Neutrophil (primary cell): ENCODE results near the gene IGSF9.

Experiments
- H3K27ac ChIP-seq: fragments of 200-600 bp; sonication (generic); 2 replicates; pipeline ENCODE4 v1.5.1; 2016; ENCODE audit warnings: mild to moderate bottlenecking, moderate library complexity
- H3K27me3 ChIP-seq: fragments of 200-600 bp; sonication (generic); 2 replicates; pipeline ENCODE4 v1.6.0; 2016; ENCODE audit warnings: mild to moderate bottlenecking
- H3K36me3 ChIP-seq: fragments of 200-600 bp; sonication (generic); 2 replicates; pipeline ENCODE4 v1.5.1; 2017
- H3K4me1 ChIP-seq, 2 experiments: fragments of 200-600 bp in 1 of 2; sonication (generic) in 1 of 2; 1 replicate in 1 of 2; 2 replicates in 1 of 2; pipeline versions ENCODE4 v1.5.1 to v1.6.1; 2013 to 2016; ENCODE audit warnings: low read depth in 1 of 2, low read length in 1 of 2, mild to moderate bottlenecking in 1 of 2, moderate library complexity in 1 of 2; ENCODE audit not compliant: control insufficient read depth in 1 of 2, insufficient read depth in 1 of 2
- H3K4me3 ChIP-seq, 2 experiments: fragments of 200-600 bp in 1 of 2; sonication (generic) in 1 of 2; 1 replicate in 1 of 2; 2 replicates in 1 of 2; pipeline ENCODE4 v1.5.1; 2013 to 2016; ENCODE audit warnings: low read depth in 1 of 2, low read length in 1 of 2, mild to moderate bottlenecking in 1 of 2, moderate library complexity in 1 of 2
- H3K9me3 ChIP-seq: fragments of 200-600 bp; sonication (generic); 2 replicates; pipeline ENCODE4 v1.5.1; 2016
- TF ChIP-seq, protein P1 (sequence below): fragments of 200-600 bp; sonication (generic); IDR thresholded peaks from 2 replicates; pipeline ENCODE4 v1.5.1; 2016; ENCODE audit warnings: antibody characterized with exemption

IGSF9 gene

GRCh38 chr1:159915571-159916241 is 29.7 kb downstream of the IGSF9 start:
- Histone ChIP-seq H3K27ac (peak overlapping the region; percentile 65), H3K36me3 (peaks cover 70% of the 10 kb centered on the region), H3K4me1 (peaks cover 33 to 59% of the 10 kb centered on the region in 2 experiments), H3K4me3 (no peak overlapping the region), H3K27me3 (no peaks in the 10 kb centered on the region), H3K9me3 (no peaks in the 10 kb centered on the region)
- TF ChIP-seq, protein P1, sequence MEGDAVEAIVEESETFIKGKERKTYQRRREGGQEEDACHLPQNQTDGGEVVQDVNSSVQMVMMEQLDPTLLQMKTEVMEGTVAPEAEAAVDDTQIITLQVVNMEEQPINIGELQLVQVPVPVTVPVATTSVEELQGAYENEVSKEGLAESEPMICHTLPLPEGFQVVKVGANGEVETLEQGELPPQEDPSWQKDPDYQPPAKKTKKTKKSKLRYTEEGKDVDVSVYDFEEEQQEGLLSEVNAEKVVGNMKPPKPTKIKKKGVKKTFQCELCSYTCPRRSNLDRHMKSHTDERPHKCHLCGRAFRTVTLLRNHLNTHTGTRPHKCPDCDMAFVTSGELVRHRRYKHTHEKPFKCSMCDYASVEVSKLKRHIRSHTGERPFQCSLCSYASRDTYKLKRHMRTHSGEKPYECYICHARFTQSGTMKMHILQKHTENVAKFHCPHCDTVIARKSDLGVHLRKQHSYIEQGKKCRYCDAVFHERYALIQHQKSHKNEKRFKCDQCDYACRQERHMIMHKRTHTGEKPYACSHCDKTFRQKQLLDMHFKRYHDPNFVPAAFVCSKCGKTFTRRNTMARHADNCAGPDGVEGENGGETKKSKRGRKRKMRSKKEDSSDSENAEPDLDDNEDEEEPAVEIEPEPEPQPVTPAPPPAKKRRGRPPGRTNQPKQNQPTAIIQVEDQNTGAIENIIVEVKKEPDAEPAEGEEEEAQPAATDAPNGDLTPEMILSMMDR = no peak

DNA sequence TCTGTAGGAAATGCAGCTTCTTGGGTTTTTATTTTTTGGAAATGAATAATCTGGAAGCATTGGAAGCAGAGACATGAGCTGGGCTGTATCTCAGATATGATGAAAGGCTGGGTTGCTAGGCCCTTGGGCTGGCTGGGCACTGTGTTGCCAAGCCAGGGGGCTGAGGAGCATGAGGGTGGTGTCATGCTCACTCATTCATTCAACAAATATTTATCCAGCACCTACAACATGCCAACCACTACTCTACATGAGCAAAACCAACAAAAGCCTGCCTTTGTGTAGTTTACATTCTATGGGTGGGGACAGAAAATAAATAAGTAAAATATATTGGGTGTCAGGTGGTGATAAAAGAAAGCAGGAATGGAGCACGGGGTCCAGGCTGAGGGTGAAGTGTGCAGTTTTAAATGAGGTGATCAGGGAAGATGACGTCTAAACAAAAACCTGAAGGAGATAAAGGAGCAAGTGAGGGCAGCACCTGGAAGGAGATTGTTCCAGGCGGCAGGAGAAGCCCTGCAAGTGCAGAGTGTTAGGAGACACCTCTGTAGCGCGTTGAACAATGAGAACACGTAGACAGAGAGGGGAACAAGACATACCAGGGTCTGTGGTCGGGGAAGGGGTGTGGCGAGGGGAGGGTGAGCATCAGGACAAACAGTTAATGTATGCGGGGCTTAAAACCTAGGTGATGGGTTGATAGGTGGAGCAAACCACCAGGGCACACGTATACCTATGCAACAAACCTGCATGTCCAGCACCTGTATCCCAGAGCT is 31.0 kb downstream of the IGSF9 start:
- Histone ChIP-seq H3K36me3 (peaks cover 57% of the 10 kb centered on the region), H3K27me3 (no peaks in the 10 kb centered on the region), H3K4me1 (peaks cover 34 to 59% of the 10 kb centered on the region in 2 experiments), H3K4me3 (no peak overlapping the region), H3K27ac (peak overlapping the region; percentile 97), H3K9me3 (no peaks in the 10 kb centered on the region)
- TF ChIP-seq, protein P1 = no peak

DNA sequence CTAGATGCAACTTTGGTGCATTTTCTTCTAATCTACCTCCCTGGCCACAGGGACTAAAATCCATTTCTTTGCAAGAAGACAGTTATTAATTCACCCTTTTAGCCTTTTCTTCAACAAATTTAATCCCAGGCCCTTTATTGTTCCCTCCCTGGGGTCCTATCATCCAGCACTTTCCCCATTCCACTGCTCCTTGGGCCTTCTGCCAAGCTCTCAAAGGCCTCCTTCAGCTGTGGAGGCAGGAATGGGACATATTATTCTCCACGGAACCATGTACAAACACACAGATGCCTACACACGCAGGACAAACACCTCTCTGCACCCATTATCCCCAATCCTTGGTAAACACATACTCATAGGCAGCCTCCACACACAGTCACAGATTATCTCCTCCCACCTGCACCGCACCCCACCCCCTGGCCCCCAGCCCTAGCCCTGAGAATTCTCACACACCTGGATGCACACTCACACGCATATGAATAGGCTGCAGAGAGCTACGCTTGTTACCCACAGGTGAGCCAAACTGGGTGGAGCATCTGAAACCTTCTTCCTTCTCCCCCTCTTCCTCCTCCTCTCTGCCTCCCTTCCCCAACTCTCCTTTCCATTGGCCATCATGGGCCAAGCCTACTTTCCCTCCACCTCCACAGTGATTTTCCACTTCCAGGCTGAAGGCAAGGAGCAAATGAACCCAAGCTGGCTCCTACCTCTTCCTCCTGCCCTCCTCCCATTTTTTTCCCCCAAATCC is 31.8 kb downstream of the IGSF9 start:
- Histone ChIP-seq H3K4me1 (peaks cover 40 to 59% of the 10 kb centered on the region in 2 experiments), H3K9me3 (no peaks in the 10 kb centered on the region), H3K27ac (peak overlapping the region; percentile 97), H3K27me3 (no peaks in the 10 kb centered on the region), H3K36me3 (peaks cover 49% of the 10 kb centered on the region), H3K4me3 (no peak overlapping the region)
- TF ChIP-seq, protein P1 = no peak

GRCh38 chr1:159911326-159912070 is 33.9 kb downstream of the IGSF9 start:
- Histone ChIP-seq H3K4me3 (peak overlapping the region; percentile 34 to 40), H3K36me3 (peaks cover 28% of the 10 kb centered on the region), H3K4me1 (peaks cover 40 to 49% of the 10 kb centered on the region in 2 experiments), H3K9me3 (no peaks in the 10 kb centered on the region), H3K27ac (peak overlapping the region; percentile 97), H3K27me3 (no peaks in the 10 kb centered on the region)
- TF ChIP-seq, protein P1 = no peak
